Activated CD4-positive, alpha-beta T cell treated with anti-CD3 and anti-CD28 coated beads for 48 hours (primary cell): ENCODE results near the gene NOL11.
"Not testable (repeated sequence)": the region's sequence is repeated elsewhere in the genome, so short reads cannot be mapped to it uniquely, and the experiment has no call there.

Source experiments
- DNase-seq: peaks from one replicate; pipeline ENCODE4 v3.0.0-alpha.2; 2020

NOL11 gene

DNA sequence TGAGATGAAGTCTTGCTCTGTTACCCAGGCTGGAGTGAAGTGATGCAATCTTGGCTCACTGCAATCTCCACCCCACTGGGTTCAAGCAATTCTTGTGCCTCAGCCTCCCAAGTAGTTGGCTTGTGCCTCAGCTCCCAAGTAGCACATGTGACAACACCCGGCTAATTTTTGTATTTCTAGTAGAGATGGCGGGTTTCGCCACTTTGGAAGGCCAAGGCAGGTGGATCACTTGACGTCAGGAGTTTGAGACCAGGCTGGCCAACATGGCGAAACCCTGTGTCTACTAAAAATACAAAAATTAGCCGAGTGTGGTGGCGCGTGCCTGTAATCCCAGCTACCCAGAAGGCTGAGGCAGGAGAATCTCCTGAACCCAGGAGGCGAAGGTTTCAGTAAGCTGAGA is 39.0 kb downstream of the NOL11 start:
- DNase-seq: not testable (repeated sequence)

GRCh38 chr17:67759355-67760171 is 41.8 kb downstream of the NOL11 start:
- no peak for DNase-seq

GRCh38 chr17:67765623-67766022 is 47.9 kb downstream of the NOL11 start:
- DNase-seq: no peak

- DNase-seq: no peak
Observed at GRCh38 chr17:67769231-67769630, 51.5 kb downstream of the NOL11 start.

DNA sequence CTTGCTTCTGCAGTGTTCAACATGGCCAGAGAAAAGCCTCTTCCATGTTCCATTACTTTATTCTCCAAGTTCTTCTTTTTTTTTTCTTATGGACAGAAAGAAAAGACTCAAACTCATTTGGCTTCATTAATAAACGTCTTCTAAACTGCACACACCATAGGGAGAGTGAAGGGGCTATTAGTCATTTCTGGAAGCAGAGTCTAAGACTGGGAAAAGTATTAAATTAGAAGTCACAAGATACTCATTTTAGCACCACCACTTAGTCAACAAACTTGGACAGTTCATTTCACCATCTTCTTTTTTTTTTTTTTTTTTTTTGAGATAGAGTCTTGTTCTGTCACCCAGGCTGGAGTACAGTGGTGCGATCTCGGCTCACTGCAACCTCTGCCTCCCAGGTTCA is 52.8 kb downstream of the NOL11 start:
- no peak for DNase-seq

GRCh38 chr17:67772679-67773078 is 54.9 kb downstream of the NOL11 start:
- DNase-seq: no peak

DNA sequence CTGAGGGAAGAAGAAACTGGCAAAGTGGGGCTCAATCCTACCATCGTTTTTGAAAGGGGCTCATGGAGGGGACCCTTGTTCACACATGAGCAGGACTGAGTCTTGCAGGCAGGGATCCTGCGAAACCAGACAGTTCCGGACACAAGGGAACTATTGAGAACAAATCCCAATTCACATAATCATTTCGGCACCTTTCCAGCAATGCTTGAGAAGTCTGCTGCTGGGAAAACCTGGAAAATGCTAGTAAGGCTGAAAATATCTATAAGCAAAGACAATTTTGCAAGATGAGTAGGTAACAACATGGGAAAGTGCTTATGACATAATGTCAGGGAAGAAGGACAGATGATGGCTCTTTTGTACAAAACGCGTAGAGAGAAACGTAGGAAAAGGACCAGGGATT is 55.5 kb downstream of the NOL11 start:
- no peak for DNase-seq

DNA sequence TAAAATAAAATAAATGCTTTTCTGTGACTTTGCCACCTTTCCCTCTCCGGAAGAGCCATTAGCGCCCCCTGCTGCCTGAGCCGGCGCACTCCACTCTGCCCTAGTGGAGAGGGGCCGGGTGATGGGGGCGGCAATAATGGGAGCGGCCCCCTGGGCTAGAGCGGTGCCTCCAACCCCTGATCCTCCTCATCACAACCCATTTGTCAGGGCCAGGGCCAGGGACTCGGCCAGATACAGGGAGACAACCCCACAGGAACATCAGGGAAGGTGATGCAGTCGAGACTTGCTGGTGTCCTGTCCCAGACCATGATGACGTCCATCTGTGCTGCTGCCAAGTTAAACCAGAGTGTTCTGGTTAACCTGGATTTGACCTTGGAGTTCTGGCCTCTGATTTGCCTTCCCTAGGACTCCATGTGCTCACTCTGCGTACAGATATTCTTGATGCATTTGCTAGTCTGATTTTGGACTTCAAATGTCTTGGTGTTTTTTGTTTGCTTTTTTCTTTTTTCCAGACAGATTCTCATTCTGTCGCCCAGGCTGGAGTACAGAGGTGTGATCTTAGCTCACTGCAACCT is 61.4 kb downstream of the NOL11 start:
- DNase-seq: peak; percentile 47

DNA sequence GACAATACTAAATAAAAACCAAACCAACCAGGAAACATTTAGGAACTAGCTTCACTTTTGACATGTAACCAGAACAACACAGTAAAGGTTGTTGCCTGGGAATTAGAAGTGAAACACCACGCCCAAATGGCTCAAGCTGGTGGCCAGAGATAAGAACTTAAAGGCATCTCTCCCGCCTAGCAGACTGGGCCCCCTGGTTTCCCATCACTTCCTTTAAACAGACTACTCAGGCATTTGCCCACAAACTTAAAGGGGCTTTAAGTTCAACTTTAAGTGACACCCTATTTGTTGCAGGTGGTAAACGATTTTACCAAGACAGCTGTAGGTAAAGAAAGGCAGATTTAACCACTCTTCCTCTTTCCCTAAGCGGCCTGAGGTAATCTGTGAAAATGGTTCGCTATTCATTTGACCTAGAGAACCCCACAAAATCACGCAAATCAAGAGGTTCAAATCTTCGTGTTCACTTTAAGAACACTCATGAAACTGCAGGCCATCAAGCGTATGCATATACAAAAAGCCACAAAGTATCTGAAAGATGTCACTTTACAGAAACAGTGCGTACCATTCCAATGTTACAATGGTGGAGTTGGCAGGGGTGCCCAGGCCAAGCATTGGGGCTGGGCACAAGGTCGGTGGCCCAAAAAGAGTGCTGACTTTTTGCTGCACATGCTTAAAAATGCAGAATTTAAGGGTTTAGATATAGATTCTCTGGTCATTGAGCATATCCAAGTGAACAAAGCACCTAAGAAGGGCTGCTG is 66.8 kb downstream of the NOL11 start:
- no peak for DNase-seq

DNA sequence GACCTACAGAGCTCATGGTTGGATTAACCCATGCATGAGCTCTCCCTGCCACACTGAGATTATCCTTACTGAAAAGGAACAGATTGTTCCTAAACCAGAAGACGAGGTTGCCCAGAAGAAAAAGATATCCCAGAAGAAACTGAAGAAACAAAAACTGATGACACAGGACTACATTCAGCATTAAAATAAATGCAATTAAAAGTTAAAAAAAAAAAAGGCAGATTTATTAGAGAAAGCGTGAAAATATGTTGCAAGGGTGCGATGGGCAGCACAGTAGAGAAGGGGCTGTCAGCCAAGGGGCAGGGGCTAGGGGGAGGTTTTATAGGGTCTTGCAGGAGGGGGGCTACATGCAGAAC is 67.4 kb downstream of the NOL11 start:
- no peak for DNase-seq

GRCh38 chr17:67785504-67785903 is 67.8 kb downstream of the NOL11 start:
- no peak for DNase-seq
